Kidney (tissue), 14 donors: ENCODE results near the gene KRTAP24-1. TPM values are rescaled to one million over a fixed set of nuclear protein-coding genes. Genes with fewer than 3 reads are reported as not detected.

Source experiments
- DNase-seq, 5 donors: peaks; one replicate each; pipeline ENCODE4 v3.0.0-alpha.2; 2013 to 2020
- FAIRE-seq: peaks from 2 replicates; lab custom pipeline; 2012; peaks lifted over from hg19 to GRCh38; lab: Jason Lieb, UNC
- H3K27ac ChIP-seq, 2 donors: one replicate each; pipeline ENCODE4 v1.7.0; 2013; ENCODE audit warnings: low read depth in 2 of 2, low read length in 2 of 2, inconsistent platforms in 1 of 2
- H3K27me3 ChIP-seq: one replicate; pipeline ENCODE4 v1.7.1; 2013; ENCODE audit warnings: low read length, inconsistent platforms; ENCODE audit not compliant: control insufficient read depth, insufficient read depth
- H3K36me3 ChIP-seq, 3 donors: one replicate each; pipeline versions ENCODE4 v1.7.0 to v1.7.1; 2013; ENCODE audit warnings: low read length in 3 of 3, control low read depth in 1 of 3, inconsistent platforms in 1 of 3; ENCODE audit not compliant: insufficient read depth in 3 of 3, control insufficient read depth in 2 of 3
- H3K4me1 ChIP-seq, 3 donors: one replicate each; pipeline versions ENCODE4 v1.7.0 to v1.7.1; 2013; ENCODE audit warnings: low read length in 3 of 3, inconsistent platforms in 1 of 3, low read depth in 1 of 3; ENCODE audit not compliant: control insufficient read depth in 2 of 3, insufficient read depth in 2 of 3
- H3K4me3 ChIP-seq, 3 donors: one replicate each; pipeline versions ENCODE4 v1.7.0 to v1.8.1; 2013; ENCODE audit warnings: low read length in 3 of 3, control low read depth in 1 of 3, inconsistent platforms in 1 of 3
- H3K9ac ChIP-seq, 3 donors: one replicate each; pipeline versions ENCODE4 v1.7.0 to v1.7.1; 2013; ENCODE audit warnings: low read length in 3 of 3, control low read depth in 1 of 3, inconsistent platforms in 1 of 3
- H3K9me3 ChIP-seq, 3 donors: one replicate each; pipeline versions ENCODE4 v1.7.0 to v1.7.1; 2013; ENCODE audit warnings: low read length in 3 of 3, control low read depth in 1 of 3, inconsistent platforms in 1 of 3; ENCODE audit not compliant: control insufficient read depth in 2 of 3, insufficient read depth in 1 of 3
- intact Hi-C: fragments of 100-400 bp; cut with DNase I; formaldehyde crosslinking; loops from one replicate; pipeline ENCODE4 v1.11.1; 2022
- polyA plus RNA-seq: library from polyadenylated mRNA; stranded (reverse); fragments of 350-450 nt; fragmentation: Illumina TruSeq; extraction: RNeasy Lipid Tissue Mini Kit (QIAGEN cat#74804); gene quantifications from one replicate; pipeline ENCODE4 v1.2.3, GENCODE V29; 2014; ENCODE audit warnings: low read depth, low replicate concordance; ENCODE audit not compliant: insufficient read depth
- total RNA-seq: library from RNA; stranded (reverse); fragmentation: NEBNext Ultra II Directional; extraction: Animal tissue kit (Norgen Biotek cat#: 25700); gene quantifications from one replicate; pipeline ENCODE4 v1.2.1, GENCODE V29; 2021
- TF ChIP-seq, protein P1 (sequence below): IDR thresholded peaks from 3 replicates; pipeline ENCODE4 v1.5.1; 2012; ENCODE audit warnings: mild to moderate bottlenecking, moderate library complexity, borderline replicate concordance; ENCODE audit not compliant: insufficient read depth; ENCODE audit errors: extremely low read depth
- donor health status: control.
- donor health status: control.
- donor health status: control.
- donor health status: control.
- donor health status: control.
- donor health status: DM: yes; HTN: yes; CAD: no.
- donor health status: Normal renal cell carcinoma (clear cell type).

Gene KRTAP24-1
- total and polyA plus RNA-seq, 2 donors from 2014 or later, result not detected

DNA sequence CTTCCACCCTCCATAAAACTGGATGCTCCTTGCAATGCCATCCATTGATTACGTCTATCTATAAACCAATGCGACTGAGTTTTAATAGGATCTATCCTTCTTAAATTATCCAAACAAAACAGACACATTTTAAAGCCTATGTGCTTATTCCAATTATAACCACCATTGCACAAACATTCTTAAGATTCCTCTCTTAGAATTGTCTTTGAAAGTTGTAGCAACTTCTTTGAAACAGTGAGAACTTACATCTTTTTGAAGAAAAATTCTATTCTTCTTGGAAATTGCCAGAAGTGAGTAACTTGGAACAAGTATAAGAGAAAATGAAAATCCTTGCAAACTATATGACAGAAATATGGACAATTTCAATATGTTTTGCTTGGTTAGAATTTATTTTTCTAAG lies 37.5 kb upstream of the KRTAP24-1 start, which contains the start of gene KRTAP26-1:
Gene KRTAP26-1, minus strand, starts transcription at position 101 of the 400 bp plus-strand sequence. CDS start 280 bp downstream, outside the sequence.
- Histone ChIP-seq H3K9me3 (no peaks in the 10 kb centered on the region), H3K4me3 (no peak within 1 kb of the TSS), H3K27me3 (no peaks in the 10 kb centered on the region), H3K36me3 (no peaks in the 10 kb centered on the region), H3K4me1 (no peaks in the 10 kb centered on the region), H3K9ac (no peak within 1 kb of the TSS), H3K27ac (no peak within 1 kb of the TSS)
- DNase-seq (no peak), FAIRE-seq (no peak)
- intact Hi-C loops, result no loop called here
- TF ChIP-seq, protein P1, sequence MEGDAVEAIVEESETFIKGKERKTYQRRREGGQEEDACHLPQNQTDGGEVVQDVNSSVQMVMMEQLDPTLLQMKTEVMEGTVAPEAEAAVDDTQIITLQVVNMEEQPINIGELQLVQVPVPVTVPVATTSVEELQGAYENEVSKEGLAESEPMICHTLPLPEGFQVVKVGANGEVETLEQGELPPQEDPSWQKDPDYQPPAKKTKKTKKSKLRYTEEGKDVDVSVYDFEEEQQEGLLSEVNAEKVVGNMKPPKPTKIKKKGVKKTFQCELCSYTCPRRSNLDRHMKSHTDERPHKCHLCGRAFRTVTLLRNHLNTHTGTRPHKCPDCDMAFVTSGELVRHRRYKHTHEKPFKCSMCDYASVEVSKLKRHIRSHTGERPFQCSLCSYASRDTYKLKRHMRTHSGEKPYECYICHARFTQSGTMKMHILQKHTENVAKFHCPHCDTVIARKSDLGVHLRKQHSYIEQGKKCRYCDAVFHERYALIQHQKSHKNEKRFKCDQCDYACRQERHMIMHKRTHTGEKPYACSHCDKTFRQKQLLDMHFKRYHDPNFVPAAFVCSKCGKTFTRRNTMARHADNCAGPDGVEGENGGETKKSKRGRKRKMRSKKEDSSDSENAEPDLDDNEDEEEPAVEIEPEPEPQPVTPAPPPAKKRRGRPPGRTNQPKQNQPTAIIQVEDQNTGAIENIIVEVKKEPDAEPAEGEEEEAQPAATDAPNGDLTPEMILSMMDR, result no peak

DNA sequence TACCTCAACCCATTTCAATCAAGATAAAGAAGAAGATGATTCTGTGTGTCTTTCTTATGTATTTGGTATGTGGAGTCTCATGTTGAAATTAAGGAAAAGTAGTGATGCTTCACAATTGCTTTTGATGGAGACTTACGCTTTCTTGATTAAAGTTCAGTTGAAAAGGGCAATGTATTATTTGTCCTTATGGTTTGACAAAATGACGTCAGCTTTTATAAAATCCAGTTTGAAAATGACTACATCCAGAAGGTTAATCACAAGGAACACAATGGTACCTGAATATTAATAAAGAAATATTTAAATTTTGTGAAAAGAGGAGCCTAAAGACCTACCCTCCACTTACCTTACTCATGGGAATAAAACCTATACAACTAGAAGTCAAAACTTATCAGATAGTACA lies 33.0 kb upstream of the KRTAP24-1 start:
- FAIRE-seq (no peak), DNase-seq (no peak)
- no peaks in the 10 kb centered on the region for H3K36me3 ChIP-seq
- H3K27me3 ChIP-seq, result no peaks in the 10 kb centered on the region
- H3K27ac ChIP-seq, result no peak overlapping the region
- no peaks in the 10 kb centered on the region for H3K4me1 ChIP-seq
- H3K9me3 ChIP-seq, result no peaks in the 10 kb centered on the region
- H3K9ac ChIP-seq, result no peak overlapping the region
- TF ChIP-seq, protein P1, result no peak
- H3K4me3 ChIP-seq, result no peak overlapping the region
- intact Hi-C loops, result no loop called here

- Histone ChIP-seq H3K27me3 (no peaks in the 10 kb centered on the region), H3K36me3 (no peaks in the 10 kb centered on the region), H3K4me1 (no peaks in the 10 kb centered on the region), H3K9ac (no peak overlapping the region), H3K9me3 (no peaks in the 10 kb centered on the region), H3K4me3 (no peak overlapping the region), H3K27ac (no peak overlapping the region)
- no peak for DNase-seq
- FAIRE-seq, result no peak
- TF ChIP-seq, protein P1, result no peak
- intact Hi-C loops, result no loop called here
These were observed 24.1 kb upstream of the KRTAP24-1 start for GRCh38 chr21:30306884-30307283.

GRCh38 chr21:30305136-30305535 lies 22.4 kb upstream of the KRTAP24-1 start:
- DNase-seq, result no peak
- H3K9me3 ChIP-seq, result no peaks in the 10 kb centered on the region
- FAIRE-seq, result no peak
- no peaks in the 10 kb centered on the region for H3K4me1 ChIP-seq
- no peaks in the 10 kb centered on the region for H3K27me3 ChIP-seq
- no peak overlapping the region for H3K27ac ChIP-seq
- intact Hi-C loops, result no loop called here
- H3K4me3 ChIP-seq, result no peak overlapping the region
- TF ChIP-seq, protein P1, result no peak
- no peaks in the 10 kb centered on the region for H3K36me3 ChIP-seq
- no peak overlapping the region for H3K9ac ChIP-seq
